Astrocyte of the cerebellum (primary cell): ENCODE data around the gene SDC1.

Experiments used
- DNase-seq: peaks from one replicate; pipeline ENCODE4 v3.0.0-alpha.2; 2011; ENCODE audit warnings: low read depth
- H3K4me3 ChIP-seq: 2 replicates; pipeline ENCODE4 v1.5.1; 2011; ENCODE audit warnings: mild to moderate bottlenecking, low read depth, low read length, moderate library complexity
- in situ Hi-C: cut with HindIII; loops from 2 replicates; pipeline ENCODE4 v1.10.0; 2017; ENCODE audit warnings: low sequenced_read_pairs
- TF ChIP-seq, protein P1 (sequence below): IDR thresholded peaks from 2 replicates; pipeline ENCODE4 v1.5.1; 2012; ENCODE audit warnings: low read length, low read depth, moderate library complexity, mild to moderate bottlenecking; ENCODE audit errors: missing control alignments

SDC1 gene

GRCh38 chr2:20229322-20230113 lies 4.6 kb upstream of the SDC1 start:
- in situ Hi-C loops = no loop called here
- TF ChIP-seq, protein P1, sequence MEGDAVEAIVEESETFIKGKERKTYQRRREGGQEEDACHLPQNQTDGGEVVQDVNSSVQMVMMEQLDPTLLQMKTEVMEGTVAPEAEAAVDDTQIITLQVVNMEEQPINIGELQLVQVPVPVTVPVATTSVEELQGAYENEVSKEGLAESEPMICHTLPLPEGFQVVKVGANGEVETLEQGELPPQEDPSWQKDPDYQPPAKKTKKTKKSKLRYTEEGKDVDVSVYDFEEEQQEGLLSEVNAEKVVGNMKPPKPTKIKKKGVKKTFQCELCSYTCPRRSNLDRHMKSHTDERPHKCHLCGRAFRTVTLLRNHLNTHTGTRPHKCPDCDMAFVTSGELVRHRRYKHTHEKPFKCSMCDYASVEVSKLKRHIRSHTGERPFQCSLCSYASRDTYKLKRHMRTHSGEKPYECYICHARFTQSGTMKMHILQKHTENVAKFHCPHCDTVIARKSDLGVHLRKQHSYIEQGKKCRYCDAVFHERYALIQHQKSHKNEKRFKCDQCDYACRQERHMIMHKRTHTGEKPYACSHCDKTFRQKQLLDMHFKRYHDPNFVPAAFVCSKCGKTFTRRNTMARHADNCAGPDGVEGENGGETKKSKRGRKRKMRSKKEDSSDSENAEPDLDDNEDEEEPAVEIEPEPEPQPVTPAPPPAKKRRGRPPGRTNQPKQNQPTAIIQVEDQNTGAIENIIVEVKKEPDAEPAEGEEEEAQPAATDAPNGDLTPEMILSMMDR = no peak
- no peak overlapping the region for H3K4me3 ChIP-seq
- DNase-seq = no peak

DNA sequence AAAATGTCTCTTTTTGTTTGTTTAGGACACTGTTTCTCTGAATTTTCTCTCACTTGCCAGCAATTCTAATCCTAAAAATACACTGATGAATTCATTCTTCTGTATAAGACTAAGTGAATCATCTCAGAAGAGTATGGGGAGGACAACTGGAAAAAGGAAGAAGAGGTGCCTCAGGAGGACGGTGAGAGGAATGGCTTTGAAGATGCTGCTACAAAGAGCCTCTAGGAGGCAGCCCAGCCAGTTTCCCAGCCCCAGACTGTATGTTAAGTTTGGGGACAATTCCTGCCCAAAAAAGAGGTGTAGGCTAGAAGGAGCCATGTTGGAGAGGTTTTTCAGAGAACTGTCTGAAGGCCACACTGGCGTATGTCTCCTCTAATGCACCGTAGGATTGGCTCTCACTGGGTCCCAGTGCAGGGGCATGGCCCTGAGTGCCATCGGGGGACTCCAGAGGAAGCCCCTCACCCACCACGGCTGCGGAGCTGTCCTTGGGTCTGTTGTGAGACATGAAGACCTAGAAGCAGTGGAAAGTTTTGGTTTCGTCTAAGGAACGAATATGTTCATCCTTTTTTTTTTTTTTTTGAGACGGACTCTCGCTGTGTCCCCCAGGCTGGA lies 3.1 kb upstream of the SDC1 start:
- H3K4me3 ChIP-seq = no peak overlapping the region
- in situ Hi-C loops = no loop called here
- TF ChIP-seq, protein P1 = no peak
- no peak for DNase-seq

- H3K4me3 ChIP-seq = no peak overlapping the region
- no peak for DNase-seq
- TF ChIP-seq, protein P1 = no peak
- in situ Hi-C loops = no loop called here
Observed at GRCh38 chr2:20226152-20226545, 1.2 kb upstream of the SDC1 start.

DNA sequence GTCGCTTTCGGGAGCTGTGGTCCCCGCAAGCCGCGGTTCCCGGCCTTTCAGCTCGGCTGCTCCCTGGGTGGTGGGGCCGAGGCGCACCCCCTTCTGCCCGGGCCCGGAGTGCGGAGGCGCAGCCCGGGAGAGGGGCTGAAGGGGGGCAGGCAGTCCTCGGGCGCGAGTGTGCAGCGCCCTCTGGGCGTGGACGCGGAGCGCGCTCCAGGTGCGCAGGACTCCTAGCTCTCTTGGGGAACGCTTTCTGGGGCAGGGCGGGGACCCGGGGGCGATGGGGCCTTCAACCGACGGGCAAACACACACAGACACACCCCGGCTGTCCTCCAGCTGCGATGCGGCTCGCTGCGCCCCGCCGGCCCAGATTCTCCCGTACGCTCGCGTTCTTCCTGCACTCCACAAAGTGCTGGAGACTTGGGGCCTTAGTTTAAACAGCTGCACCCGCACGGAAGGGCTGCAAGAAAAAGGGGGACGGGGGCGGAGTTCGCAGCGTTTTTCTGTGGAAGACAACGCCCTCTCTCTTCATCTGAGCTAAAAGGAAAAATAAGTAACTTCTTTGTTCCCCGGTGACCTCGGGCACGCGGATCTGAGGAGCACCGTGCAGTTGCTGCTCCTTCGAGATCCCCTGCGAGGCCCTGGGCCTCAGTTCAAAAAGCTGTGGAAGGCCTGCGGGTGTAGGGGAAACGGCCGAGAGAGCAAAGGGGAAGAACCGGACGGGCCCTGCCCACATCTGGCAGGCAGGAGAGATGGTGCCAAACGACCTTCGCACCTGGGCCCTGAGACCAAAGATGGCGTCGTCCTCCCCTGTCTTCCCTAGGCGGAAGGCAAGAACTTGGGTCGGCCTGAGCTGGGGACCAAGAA lies 593 bp upstream of the SDC1 start:
- TF ChIP-seq, protein P1 = peak; percentile 67
- in situ Hi-C loops = no loop called here
- no peak for DNase-seq
- H3K4me3 ChIP-seq = peak overlapping the region; percentile 53

DNA sequence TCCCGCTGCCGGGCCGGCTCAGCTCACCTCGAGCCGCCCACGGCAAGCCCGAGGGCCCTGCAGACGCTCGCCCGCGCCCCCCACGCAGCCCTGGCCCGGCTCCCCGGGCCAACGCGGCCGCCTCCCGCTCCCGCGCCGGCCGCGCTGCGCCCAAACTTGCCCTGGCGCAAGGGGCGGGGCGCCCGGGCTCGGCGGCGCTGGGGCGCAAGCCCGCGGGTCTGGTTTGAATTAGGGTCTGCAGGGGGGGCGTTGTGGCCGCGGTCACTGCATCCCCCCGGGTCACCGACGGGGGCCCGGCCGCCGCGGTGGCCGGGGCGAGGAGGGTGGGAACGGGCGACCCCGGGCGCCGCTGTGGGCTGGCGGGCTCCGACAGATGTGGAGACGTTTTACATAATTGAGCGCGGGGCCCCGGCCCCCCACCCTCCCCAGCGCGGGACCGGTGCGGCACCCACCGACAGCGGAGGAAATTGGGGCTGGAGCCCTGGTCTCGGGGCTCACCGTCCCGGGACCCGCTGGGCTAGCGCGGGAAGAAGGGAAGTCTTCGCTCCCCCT lies 690 bp downstream of the SDC1 start:
- DNase-seq = no peak
- TF ChIP-seq, protein P1 = no peak
- in situ Hi-C loops = no loop called here
- peak overlapping the region; percentile 53 for H3K4me3 ChIP-seq
